GM13976 (cell line): Measurements from ENCODE around the gene SMR3A.

ENCODE experiments used
- DNase-seq: peaks from one replicate; pipeline ENCODE4 v3.0.0; 2012; ENCODE audit warnings: low spot score
- in situ Hi-C: fragments of 300-500 bp; cut with MboI; formaldehyde crosslinking; loops from one replicate; pipeline ENCODE4 v1.12.0; 2022; ENCODE audit warnings: low sequenced_read_pairs, mixed read lengths, inconsistent platforms; ENCODE audit not compliant: unreplicated experiment
- TF ChIP-seq, protein P1 (sequence below): IDR thresholded peaks from 2 replicates; pipeline ENCODE4 v1.5.1; 2012; ENCODE audit warnings: borderline replicate concordance, mild to moderate bottlenecking; ENCODE audit not compliant: insufficient read depth; ENCODE audit errors: extremely low read depth, missing control alignments, control extremely low read depth

SMR3A gene

DNA sequence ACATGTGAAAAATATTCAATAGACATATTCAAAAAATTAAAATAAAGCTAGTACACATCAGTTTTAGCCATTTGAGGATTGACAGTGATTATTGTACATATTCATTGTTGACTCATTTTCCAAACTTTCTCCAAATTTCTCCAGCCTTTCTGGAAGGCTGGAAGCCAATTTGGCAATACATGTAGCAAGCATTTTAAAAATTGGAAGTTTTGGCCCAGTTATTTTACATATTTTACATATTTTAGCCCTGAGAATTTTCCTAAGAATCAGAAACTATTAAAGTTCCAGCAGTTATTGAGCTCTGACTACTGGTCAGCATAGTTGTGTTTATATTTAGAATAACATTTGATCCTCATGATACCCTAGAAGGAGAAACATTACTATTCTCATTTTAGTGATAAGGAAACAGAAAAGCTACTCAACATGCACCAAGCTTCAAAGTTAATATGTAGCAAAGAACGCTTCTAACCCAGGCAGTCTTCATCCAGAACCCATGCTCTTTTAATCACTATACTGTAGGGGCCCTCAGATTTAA is 22.6 kb upstream of the SMR3A start:
- no peak for DNase-seq
- TF ChIP-seq, protein P1, sequence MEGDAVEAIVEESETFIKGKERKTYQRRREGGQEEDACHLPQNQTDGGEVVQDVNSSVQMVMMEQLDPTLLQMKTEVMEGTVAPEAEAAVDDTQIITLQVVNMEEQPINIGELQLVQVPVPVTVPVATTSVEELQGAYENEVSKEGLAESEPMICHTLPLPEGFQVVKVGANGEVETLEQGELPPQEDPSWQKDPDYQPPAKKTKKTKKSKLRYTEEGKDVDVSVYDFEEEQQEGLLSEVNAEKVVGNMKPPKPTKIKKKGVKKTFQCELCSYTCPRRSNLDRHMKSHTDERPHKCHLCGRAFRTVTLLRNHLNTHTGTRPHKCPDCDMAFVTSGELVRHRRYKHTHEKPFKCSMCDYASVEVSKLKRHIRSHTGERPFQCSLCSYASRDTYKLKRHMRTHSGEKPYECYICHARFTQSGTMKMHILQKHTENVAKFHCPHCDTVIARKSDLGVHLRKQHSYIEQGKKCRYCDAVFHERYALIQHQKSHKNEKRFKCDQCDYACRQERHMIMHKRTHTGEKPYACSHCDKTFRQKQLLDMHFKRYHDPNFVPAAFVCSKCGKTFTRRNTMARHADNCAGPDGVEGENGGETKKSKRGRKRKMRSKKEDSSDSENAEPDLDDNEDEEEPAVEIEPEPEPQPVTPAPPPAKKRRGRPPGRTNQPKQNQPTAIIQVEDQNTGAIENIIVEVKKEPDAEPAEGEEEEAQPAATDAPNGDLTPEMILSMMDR: no peak
- in situ Hi-C loops: no loop called here

DNA sequence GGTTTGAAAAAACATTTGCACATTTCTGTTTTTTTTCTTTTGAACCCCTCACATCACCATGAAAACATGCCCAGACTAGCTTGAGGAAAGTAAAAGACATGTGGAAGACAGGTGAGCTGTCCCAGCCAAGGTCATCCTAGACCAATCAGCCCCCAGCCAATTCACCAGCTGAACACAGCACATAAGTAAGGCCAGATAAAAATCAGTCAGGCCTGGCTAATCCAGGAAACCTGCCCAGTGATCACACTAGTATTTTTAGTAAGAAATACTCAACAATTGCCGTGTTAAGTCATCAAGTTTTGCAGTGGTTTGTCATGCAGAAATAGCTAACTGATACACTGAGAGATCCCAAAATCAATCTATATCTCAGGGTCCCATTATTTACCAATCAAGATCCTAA is 4.4 kb upstream of the SMR3A start:
- DNase-seq: no peak
- in situ Hi-C loops: no loop called here
- TF ChIP-seq, protein P1: no peak

DNA sequence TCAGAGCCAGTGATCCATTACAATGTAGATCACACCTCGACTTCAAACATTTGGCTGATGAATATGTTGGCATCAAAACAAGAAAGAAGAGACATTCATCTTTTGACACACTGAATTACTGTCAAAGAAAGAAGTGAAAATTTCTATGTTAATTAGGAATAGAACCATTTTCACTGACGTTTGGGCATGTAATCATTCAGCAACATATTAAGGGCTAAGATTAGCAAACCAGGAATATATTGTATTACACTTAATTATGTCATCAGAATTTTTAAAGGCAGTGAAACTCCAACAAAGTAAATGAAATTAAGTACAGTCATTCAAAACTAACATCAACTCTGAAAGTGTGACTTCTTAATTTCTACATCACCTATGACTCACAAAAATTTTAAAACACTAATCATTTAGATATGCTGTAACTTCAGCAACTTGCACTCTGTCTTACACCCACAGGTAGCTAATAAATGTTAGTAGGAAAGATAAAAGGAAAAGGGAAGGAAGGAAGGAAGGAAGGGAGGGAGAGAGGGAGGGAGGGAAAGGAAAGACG is 1.4 kb upstream of the SMR3A start:
- in situ Hi-C loops: no loop called here
- DNase-seq: no peak
- TF ChIP-seq, protein P1: no peak

- DNase-seq: no peak
- in situ Hi-C loops: no loop called here
- TF ChIP-seq, protein P1: no peak
Measured at GRCh38 chr4:70364002-70364401, 3.4 kb downstream of the SMR3A start.

- TF ChIP-seq, protein P1: no peak
- no peak for DNase-seq
- in situ Hi-C loops: no loop called here
Measured at GRCh38 chr4:70365479-70365878, 4.9 kb downstream of the SMR3A start.

DNA sequence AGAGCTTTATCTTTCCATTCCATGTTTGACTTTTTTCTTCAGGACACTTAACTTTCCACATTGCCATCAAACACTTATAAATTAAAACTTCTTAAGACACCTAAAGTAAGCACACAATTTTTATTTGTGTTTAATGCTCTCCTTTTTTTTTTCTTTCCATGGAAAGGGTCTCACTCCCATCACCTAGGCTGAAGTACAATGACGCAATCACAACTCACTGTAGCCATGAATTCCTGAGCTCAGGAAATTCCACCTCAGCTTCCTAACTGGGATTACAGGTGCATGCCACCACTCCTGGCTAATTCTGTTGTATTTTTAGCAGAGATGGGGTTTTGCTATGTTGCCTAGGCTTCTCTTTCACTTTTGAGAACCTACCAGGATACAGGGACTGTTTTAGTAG is 7.3 kb downstream of the SMR3A start:
- no peak for DNase-seq
- in situ Hi-C loops: no loop called here
- TF ChIP-seq, protein P1: no peak
